Liver (tissue), 3 donors: ENCODE results near the gene PCDHA4.

Source experiments
- FOXA1 ChIP-seq: IDR thresholded peaks from 2 replicates; pipeline ENCODE4 v1.6.1; 2016; ENCODE audit warnings: antibody characterized with exemption
- GABPA ChIP-seq, 2 donors: IDR thresholded peaks in 1 of 2; conservative IDR thresholded peaks in 1 of 2; 2 replicates each; pipeline ENCODE4 v1.6.1; 2016; ENCODE audit warnings: antibody characterized with exemption in 2 of 2, mild to moderate bottlenecking in 1 of 2, moderate library complexity in 1 of 2
- JUND ChIP-seq, 2 donors: IDR thresholded peaks; 2 replicates each; pipeline ENCODE4 v1.6.1; 2016; ENCODE audit warnings: antibody characterized with exemption in 2 of 2
- RAD21 ChIP-seq, 2 donors: IDR thresholded peaks; 2 replicates each; pipeline ENCODE4 v1.6.1; 2016; ENCODE audit warnings: antibody characterized with exemption in 2 of 2, mild to moderate bottlenecking in 2 of 2
- RXRA ChIP-seq, 2 donors: IDR thresholded peaks; 2 replicates each; pipeline ENCODE4 v1.6.1; 2017 to 2018; ENCODE audit warnings: antibody characterized with exemption in 2 of 2, mild to moderate bottlenecking in 1 of 2
- YY1 ChIP-seq: IDR thresholded peaks from 2 replicates; pipeline ENCODE4 v1.6.1; 2016; ENCODE audit warnings: antibody characterized with exemption, mild to moderate bottlenecking
- TF ChIP-seq, protein P1 (sequence below): IDR thresholded peaks from 2 replicates; pipeline ENCODE4 v1.6.1; 2016; ENCODE audit warnings: antibody characterized with exemption, mild to moderate bottlenecking
- TF ChIP-seq, protein P2 (sequence below): IDR thresholded peaks from 2 replicates; pipeline ENCODE4 v1.6.1; 2016; ENCODE audit warnings: antibody characterized with exemption
- TF ChIP-seq, protein P3 (sequence below): fragments of 150-350 bp; IDR thresholded peaks from 2 replicates; pipeline ENCODE4 v1.5.1; 2017; ENCODE audit warnings: improper control_type of control experiment, low read depth, low read length; ENCODE audit not compliant: missing input control
- donor health status: healthy.
- donor health status: healthy.

DNA sequence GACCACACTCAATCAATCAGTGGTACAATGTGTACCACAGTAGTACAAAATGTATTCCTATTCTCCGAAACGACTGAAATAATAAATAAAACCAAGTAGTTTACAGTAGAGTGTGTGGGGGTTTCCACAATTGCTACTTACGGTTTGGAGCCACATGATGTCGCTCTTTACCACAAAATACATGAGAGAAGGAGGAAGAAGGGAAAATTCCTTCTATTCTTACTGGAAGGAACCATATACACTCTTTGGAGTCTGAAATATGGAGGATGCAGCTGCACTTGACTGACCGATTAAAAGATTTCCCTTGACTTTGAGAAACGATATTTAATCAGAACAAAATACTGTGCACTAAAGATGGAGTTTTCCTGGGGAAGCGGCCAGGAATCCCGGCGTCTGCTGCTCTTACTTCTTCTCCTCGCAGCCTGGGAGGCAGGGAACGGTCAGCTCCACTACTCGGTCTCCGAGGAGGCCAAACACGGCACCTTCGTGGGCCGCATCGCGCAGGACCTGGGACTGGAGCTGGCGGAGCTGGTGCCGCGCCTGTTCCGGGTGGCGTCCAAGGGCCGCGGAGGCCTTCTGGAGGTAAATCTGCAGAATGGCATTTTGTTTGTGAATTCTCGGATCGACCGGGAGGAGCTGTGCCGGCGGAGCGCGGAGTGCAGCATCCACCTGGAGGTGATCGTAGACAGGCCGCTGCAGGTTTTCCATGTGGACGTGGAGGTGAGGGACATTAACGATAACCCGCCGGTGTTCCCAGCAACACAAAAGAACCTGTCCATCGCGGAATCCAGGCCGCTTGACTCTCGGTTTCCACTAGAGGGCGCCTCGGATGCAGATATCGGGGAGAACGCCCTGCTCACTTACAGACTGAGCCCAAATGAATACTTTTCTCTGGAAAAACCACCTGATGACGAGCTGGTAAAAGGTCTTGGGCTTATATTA lies at the start of gene PCDHA4:
- TF ChIP-seq, protein P1, sequence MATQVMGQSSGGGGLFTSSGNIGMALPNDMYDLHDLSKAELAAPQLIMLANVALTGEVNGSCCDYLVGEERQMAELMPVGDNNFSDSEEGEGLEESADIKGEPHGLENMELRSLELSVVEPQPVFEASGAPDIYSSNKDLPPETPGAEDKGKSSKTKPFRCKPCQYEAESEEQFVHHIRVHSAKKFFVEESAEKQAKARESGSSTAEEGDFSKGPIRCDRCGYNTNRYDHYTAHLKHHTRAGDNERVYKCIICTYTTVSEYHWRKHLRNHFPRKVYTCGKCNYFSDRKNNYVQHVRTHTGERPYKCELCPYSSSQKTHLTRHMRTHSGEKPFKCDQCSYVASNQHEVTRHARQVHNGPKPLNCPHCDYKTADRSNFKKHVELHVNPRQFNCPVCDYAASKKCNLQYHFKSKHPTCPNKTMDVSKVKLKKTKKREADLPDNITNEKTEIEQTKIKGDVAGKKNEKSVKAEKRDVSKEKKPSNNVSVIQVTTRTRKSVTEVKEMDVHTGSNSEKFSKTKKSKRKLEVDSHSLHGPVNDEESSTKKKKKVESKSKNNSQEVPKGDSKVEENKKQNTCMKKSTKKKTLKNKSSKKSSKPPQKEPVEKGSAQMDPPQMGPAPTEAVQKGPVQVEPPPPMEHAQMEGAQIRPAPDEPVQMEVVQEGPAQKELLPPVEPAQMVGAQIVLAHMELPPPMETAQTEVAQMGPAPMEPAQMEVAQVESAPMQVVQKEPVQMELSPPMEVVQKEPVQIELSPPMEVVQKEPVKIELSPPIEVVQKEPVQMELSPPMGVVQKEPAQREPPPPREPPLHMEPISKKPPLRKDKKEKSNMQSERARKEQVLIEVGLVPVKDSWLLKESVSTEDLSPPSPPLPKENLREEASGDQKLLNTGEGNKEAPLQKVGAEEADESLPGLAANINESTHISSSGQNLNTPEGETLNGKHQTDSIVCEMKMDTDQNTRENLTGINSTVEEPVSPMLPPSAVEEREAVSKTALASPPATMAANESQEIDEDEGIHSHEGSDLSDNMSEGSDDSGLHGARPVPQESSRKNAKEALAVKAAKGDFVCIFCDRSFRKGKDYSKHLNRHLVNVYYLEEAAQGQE: no peak
- TF ChIP-seq, protein P2, sequence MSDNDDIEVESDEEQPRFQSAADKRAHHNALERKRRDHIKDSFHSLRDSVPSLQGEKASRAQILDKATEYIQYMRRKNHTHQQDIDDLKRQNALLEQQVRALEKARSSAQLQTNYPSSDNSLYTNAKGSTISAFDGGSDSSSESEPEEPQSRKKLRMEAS: no peak
- TF ChIP-seq, protein P3, sequence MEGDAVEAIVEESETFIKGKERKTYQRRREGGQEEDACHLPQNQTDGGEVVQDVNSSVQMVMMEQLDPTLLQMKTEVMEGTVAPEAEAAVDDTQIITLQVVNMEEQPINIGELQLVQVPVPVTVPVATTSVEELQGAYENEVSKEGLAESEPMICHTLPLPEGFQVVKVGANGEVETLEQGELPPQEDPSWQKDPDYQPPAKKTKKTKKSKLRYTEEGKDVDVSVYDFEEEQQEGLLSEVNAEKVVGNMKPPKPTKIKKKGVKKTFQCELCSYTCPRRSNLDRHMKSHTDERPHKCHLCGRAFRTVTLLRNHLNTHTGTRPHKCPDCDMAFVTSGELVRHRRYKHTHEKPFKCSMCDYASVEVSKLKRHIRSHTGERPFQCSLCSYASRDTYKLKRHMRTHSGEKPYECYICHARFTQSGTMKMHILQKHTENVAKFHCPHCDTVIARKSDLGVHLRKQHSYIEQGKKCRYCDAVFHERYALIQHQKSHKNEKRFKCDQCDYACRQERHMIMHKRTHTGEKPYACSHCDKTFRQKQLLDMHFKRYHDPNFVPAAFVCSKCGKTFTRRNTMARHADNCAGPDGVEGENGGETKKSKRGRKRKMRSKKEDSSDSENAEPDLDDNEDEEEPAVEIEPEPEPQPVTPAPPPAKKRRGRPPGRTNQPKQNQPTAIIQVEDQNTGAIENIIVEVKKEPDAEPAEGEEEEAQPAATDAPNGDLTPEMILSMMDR: no peak
- no peak for TF ChIP-seq YY1
- TF ChIP-seq RXRA (IDR thresholded peaks at IDR 0.05): no peak
- no peak for TF ChIP-seq RAD21 (IDR thresholded peaks at IDR 0.05)
- no peak for TF ChIP-seq JUND (IDR thresholded peaks at IDR 0.05)
- TF ChIP-seq GABPA (IDR thresholded peaks at IDR 0.05 in 1 of 2, conservative IDR thresholded peaks at IDR 0.05 in 1 of 2): no peak
- no peak for TF ChIP-seq FOXA1
